Activated T-helper 2 cell treated with anti-CD3 and anti-CD28 coated beads, Interferon-gamma antibody, Interleukin-2, Interleukin-4, amounts not matched to agents 10 μg/mL and 5 μg/mL and 100 μg/mL, durations not matched to agents 14 hours and 24 hours and 36 hours (primary cell): ENCODE measurements around the gene DUS1L. TPM values are rescaled to one million over a fixed set of nuclear protein-coding genes. Genes with fewer than 3 reads are reported as not detected.

Experiments
- DNase-seq: peaks from one replicate; pipeline ENCODE4 v3.0.0; 2021; ENCODE audit warnings: low spot score
- H3K27ac Mint-ChIP-seq: one replicate; pipeline ENCODE4 v1.8.0; 2021; ENCODE audit warnings: mixed read lengths
- H3K27me3 Mint-ChIP-seq: one replicate; pipeline ENCODE4 v1.8.0; 2021; ENCODE audit warnings: low read depth, mixed read lengths
- H3K36me3 Mint-ChIP-seq: one replicate; pipeline ENCODE4 v1.8.0; 2021; ENCODE audit warnings: low read depth, mixed read lengths
- H3K4me1 Mint-ChIP-seq: one replicate; pipeline ENCODE4 v1.8.0; 2021; ENCODE audit warnings: low read depth, mixed read lengths
- H3K4me3 Mint-ChIP-seq: one replicate; pipeline ENCODE4 v1.8.0; 2021; ENCODE audit warnings: low read depth, mild to moderate bottlenecking, moderate library complexity, mixed read lengths
- H3K9me3 Mint-ChIP-seq: one replicate; pipeline ENCODE4 v1.8.0; 2021; ENCODE audit warnings: mixed read lengths
- intact Hi-C: fragments of 100-400 bp; cut with micrococcal nuclease; formaldehyde crosslinking; loops from one replicate; pipeline ENCODE4 v1.15.1; 2023
- total RNA-seq: library from RNA; stranded (reverse); gene quantifications from 2 replicates; pipeline ENCODE4 v1.2.3, GENCODE V29; 2022

Gene DUS1L
- total RNA-seq, 1 donor from 2014 or later = 154 TPM

DNA sequence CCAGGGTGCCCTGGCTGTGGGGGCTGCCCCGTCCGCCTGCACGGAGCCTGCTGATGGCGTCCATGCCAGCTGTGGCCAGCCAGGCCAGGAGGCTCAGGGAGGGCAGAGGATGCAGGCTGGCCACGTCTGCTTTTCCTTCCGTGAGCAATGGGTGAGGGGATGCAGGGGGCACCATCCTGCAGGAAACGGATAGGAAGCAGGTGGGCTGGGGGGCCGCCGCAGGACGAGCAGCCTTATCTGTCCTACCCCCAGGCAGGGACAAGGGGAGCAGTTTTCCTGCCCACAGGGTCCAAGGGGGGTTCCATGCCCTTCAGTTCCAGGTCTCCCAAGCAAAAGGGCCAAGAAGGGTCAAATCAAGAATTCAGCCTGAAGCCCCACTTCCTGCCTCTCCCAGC lies 6.8 kb downstream of the DUS1L start:
- peaks cover 16% of the 10 kb centered on the region for H3K36me3 Mint-ChIP-seq
- H3K9me3 Mint-ChIP-seq = no peaks in the 10 kb centered on the region
- H3K27ac Mint-ChIP-seq = no peak overlapping the region
- no peak overlapping the region for H3K4me3 Mint-ChIP-seq
- H3K4me1 Mint-ChIP-seq = no peaks in the 10 kb centered on the region
- DNase-seq = no peak
- intact Hi-C loops = no loop called here
- H3K27me3 Mint-ChIP-seq = no peaks in the 10 kb centered on the region

DNA sequence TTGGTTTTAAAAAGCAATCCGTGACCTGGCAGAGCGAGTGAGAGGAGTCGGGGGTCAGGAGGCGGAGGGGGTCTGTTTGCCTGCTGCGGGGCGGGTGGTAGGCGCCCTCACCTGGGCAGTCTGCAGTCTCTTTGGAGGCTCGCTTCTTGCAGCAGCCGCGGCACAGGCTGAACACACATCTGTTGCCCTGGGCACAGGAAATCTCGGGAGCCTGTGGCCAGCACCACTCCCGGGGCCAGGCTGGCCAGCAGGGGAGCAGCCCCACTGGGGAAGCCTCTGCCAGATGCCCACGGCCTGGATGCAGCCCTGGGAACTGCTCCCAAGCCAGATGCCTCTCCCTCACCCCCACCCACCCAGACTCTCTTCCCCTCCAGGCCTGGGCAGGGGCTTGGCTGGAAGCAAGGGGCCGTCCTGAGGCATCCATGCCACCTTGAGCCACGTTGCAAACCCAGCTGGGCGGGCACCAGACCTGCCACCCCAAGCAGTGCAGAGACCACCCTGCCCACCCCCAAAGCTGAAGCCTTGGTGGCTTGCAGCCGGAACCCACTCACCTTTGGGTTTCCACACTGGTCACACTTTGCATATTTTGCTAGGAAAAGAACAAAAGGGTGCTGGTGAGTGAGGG lies 7.3 kb downstream of the DUS1L start:
- no peaks in the 10 kb centered on the region for H3K4me1 Mint-ChIP-seq
- no peaks in the 10 kb centered on the region for H3K27me3 Mint-ChIP-seq
- no peak for DNase-seq
- H3K36me3 Mint-ChIP-seq = peaks cover 16% of the 10 kb centered on the region
- intact Hi-C loops = no loop called here
- H3K4me3 Mint-ChIP-seq = no peak overlapping the region
- no peaks in the 10 kb centered on the region for H3K9me3 Mint-ChIP-seq
- no peak overlapping the region for H3K27ac Mint-ChIP-seq

DNA sequence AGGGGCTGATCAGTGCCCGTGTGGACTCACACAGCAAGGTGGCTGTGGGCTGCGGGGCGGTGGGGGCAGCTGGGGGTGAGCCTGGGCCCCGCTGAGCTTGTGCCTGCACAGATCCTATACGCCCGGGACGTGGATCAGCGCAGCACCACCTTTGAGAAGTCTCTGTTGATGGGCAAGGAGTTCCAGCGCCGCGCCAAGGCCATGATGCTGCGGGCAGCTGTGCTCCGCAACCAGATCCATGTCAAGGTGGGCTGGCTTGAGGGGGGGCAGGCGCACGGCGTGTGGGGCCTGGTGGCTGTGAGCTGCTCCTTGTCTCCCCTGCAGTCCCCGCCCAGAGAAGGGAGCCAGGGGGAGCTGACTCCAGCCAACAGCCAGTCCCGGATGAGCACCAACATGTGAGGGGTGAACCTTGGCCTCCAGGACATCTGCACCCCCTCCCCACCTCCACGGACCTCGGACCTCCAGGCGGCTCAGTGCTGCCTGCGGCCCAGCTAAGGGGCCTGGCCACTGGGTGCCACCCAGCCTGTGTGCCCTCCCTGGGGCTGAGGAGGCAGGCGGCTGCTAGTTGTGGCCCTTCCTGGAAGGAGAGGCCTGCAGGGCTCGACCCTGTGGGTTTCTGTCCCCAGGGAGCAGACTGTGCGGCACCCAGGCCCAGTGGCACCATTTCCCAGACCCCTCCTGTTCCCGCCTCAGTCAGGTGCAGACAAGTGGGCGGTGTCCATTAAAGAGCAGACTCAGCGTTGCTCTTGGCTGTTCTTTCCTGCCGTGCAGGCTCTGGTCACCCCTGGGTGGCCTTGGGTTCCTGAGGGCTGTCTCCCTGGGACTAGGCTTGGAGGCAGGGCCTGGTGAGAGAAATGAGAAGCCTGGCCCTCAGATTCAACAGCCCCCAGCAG lies 8.6 kb downstream of the DUS1L start:
- DNase-seq = no peak

DNA sequence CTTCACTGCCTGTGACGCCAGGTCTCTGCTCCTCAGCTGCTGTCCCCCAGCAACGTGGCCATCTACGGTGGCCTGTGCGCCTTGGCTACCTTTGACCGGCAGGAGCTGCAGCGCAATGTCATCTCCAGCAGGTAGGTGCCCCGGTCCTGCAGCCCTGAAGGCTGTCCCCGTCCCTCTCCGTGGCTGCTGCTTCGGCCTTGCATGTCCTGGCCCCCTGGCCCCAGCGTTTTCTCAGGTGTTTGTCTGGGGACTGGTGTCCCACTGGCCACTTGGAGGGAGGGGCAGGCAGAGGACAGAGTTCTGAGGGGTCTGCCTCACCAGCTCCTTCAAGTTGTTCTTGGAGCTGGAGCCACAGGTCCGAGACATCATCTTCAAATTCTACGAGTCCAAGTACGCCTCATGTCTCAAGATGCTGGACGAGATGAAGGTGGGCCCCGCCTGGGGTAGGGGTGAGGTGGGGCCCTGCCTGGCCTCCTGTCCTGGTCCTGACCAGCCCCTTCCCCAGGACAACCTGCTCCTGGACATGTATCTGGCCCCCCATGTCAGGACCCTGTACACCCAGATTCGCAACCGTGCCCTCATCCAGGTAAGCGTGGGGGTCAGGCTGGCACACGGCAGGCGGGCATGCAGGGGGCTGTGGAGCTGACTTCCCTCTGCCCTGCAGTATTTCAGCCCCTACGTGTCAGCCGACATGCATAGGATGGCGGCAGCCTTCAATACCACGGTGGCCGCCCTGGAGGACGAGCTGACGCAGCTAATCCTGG lies 9.5 kb downstream of the DUS1L start:
- Mint-ChIP-seq H3K9me3 (no peaks in the 10 kb centered on the region), H3K36me3 (peaks cover 16% of the 10 kb centered on the region), H3K4me1 (no peaks in the 10 kb centered on the region), H3K27ac (no peak overlapping the region), H3K4me3 (no peak overlapping the region), H3K27me3 (no peaks in the 10 kb centered on the region)
- intact Hi-C loops = no loop called here
- no peak for DNase-seq

More for the DNA sequence above, 8.6 kb downstream of the DUS1L start:
- Mint-ChIP-seq H3K27me3 (no peaks in the 10 kb centered on the region), H3K9me3 (no peaks in the 10 kb centered on the region), H3K27ac (no peak overlapping the region), H3K4me3 (no peak overlapping the region), H3K4me1 (no peaks in the 10 kb centered on the region), H3K36me3 (peaks cover 16% of the 10 kb centered on the region)
- intact Hi-C loops = no loop called here

DNA sequence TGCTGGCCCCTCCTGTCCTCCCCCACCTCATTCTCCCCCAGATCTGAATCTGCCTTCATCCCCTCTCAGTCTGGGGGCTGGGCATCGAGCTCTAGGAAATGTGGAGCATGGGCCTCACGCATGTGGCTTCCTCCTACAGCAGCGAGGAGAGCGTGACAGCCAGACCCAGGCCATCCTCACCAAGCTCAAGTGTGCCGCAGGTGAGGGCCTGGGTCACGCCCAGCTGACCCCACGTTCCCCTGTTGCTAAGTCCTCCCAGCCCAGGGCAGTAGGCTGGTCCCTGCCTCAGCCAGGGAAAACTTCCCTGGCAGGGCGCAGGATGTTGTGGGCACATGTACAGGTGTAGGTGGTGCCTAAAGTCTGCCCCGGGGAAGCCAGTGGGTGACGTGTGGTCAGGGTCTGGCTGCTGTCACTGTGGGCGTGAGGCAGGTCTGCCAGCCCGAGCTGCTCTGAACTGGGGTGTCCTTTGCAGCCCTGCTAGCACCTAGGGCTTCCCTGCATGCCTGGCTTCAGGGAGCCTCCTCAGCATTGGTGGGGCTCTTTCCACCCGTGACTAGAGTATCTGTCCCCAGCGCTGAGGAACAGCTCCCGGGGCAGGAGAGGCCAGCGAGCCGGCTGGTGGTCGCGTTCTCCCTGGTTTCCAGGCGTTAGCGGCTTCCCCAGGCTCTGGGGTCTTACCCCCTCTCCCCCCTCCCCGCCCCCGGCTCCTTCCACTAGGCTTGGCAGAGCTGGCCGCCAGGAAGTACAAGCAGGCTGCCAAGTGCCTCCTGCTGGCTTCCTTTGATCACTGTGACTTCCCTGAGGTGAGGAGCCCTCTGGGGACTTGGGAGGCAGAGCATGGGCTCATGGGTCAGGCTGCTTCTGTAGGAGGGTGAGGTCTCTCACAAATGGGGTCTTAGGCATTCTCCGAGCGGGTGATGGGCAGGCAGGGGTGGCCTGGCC lies 10.3 kb downstream of the DUS1L start:
- no peaks in the 10 kb centered on the region for H3K27me3 Mint-ChIP-seq
- no peaks in the 10 kb centered on the region for H3K9me3 Mint-ChIP-seq
- peaks cover 3% of the 10 kb centered on the region for H3K4me1 Mint-ChIP-seq
- no peak for DNase-seq
- H3K36me3 Mint-ChIP-seq = peaks cover 22% of the 10 kb centered on the region
- H3K27ac Mint-ChIP-seq = no peak overlapping the region
- intact Hi-C loops = no loop called here
- peak overlapping the region; percentile 39 for H3K4me3 Mint-ChIP-seq

DNA sequence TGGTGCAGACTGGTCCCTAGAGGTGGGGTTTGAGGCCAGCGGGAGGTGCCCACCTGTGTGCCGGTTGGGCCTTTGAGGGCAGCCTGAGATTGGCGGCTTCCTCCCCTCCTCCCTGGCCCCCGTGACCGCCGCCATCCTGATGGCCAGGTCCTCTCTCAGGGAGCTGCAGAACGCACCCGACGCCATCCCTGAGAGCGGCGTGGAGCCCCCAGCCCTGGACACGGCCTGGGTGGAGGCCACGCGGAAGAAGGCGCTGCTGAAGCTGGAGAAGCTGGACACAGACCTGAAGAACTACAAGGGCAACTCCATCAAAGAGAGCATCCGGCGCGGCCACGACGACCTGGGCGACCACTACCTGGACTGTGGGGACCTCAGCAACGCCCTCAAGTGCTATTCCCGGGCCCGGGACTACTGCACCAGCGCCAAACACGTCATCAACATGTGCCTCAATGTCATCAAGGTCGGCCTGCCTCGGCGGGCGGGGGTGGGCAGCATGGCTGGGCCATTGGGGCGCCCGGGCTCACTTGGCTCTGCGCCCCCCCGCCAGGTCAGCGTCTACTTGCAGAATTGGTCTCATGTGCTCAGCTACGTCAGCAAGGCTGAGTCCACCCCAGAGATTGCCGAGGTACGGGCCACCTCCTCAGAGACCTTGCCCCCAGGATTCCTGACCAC lies 11.1 kb downstream of the DUS1L start:
- H3K4me1 Mint-ChIP-seq = peaks cover 3% of the 10 kb centered on the region
- no peak for DNase-seq
- no peaks in the 10 kb centered on the region for H3K9me3 Mint-ChIP-seq
- intact Hi-C loops = no loop called here
- H3K27ac Mint-ChIP-seq = no peak overlapping the region
- H3K4me3 Mint-ChIP-seq = peak overlapping the region; percentile 39
- H3K27me3 Mint-ChIP-seq = no peaks in the 10 kb centered on the region
- H3K36me3 Mint-ChIP-seq = peaks cover 17% of the 10 kb centered on the region

DNA sequence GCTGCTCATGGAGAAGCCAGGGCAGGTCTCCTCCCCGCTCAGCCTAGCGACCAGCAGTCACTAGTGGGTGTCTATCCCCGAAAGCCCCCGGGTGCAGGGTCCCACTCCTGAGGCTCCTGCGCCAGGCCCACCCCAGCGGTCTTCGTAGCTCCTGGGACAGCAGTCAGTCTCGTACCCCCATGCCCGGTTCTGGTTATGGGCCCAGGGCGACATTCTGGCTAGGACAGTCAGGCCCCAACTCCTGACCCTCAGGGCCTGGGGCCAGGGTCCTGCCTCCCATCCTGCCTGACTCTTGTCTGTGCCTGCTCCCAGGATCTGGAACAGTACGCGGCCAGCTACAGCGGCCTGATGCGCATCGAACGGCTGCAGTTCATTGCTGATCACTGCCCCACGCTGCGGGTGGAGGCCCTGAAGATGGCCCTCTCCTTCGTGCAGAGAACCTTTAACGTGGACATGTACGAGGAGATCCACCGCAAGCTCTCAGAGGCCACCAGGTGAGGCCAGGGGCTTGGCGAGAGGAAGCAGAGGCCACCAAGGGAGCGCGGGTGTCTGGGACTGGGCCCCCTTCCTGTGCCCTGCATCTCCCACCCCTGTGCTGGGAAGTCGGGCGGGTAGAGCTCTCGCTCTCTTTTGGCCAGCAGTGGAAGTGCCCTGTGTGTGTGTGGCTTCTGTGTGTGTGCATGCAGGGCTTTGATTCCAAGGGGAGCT lies 11.9 kb downstream of the DUS1L start:
- Mint-ChIP-seq H3K27ac (no peak overlapping the region), H3K9me3 (no peaks in the 10 kb centered on the region), H3K27me3 (no peaks in the 10 kb centered on the region), H3K4me3 (peak overlapping the region; percentile 76), H3K4me1 (peaks cover 3% of the 10 kb centered on the region), H3K36me3 (peaks cover 15% of the 10 kb centered on the region)
- intact Hi-C loops = no loop called here
- no peak for DNase-seq

DNA sequence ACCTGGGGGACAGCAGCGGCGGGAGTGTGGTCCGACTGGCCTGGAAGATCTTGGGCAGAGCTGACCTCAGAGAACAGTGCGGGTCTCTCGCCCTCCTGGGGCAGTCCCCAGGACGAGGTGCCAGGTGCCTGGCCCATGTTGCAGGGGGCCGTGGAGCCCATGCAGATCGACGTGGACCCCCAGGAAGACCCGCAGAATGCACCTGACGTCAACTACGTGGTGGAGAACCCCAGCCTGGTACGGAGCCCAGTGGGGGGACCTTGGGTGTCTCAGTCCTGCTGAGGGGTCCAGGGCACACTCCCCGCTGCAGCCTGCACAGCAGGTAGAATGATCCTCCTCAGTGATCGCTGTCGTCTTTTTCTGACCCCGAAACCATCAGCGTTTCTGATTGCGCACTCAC lies 12.5 kb downstream of the DUS1L start:
- Mint-ChIP-seq H3K36me3 (peaks cover 15% of the 10 kb centered on the region), H3K27ac (no peak overlapping the region), H3K9me3 (no peaks in the 10 kb centered on the region), H3K4me3 (peak overlapping the region; percentile 76), H3K4me1 (peaks cover 3% of the 10 kb centered on the region), H3K27me3 (no peaks in the 10 kb centered on the region)
- intact Hi-C loops = no loop called here
- no peak for DNase-seq

DNA sequence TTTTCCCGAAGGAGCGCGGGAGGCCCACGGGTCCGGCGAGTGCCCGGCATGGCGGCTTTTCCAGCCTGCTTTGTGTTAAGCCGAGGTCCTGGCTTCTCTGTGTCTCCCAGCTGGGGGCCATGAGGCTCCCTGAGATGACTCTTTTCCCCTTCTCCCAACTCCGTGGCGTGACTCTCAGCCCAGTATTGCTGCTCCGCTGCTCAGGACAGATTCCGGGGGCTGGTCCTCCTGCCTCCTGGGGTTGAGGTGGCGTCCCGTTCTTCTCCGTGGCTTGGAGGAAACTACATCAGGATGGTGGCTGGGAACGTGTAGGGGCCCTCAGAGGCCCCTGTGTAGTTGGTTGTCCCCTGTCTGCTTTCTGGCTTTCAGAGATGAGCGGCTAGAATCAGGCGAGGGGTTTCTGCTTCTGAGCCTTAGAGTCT lies 13.0 kb downstream of the DUS1L start:
- intact Hi-C loops = no loop called here
- no peak for DNase-seq
- peaks cover 3% of the 10 kb centered on the region for H3K4me1 Mint-ChIP-seq
- H3K27ac Mint-ChIP-seq = no peak overlapping the region
- H3K4me3 Mint-ChIP-seq = peak overlapping the region; percentile 76
- H3K27me3 Mint-ChIP-seq = no peaks in the 10 kb centered on the region
- H3K9me3 Mint-ChIP-seq = no peaks in the 10 kb centered on the region
- H3K36me3 Mint-ChIP-seq = peaks cover 11% of the 10 kb centered on the region

DNA sequence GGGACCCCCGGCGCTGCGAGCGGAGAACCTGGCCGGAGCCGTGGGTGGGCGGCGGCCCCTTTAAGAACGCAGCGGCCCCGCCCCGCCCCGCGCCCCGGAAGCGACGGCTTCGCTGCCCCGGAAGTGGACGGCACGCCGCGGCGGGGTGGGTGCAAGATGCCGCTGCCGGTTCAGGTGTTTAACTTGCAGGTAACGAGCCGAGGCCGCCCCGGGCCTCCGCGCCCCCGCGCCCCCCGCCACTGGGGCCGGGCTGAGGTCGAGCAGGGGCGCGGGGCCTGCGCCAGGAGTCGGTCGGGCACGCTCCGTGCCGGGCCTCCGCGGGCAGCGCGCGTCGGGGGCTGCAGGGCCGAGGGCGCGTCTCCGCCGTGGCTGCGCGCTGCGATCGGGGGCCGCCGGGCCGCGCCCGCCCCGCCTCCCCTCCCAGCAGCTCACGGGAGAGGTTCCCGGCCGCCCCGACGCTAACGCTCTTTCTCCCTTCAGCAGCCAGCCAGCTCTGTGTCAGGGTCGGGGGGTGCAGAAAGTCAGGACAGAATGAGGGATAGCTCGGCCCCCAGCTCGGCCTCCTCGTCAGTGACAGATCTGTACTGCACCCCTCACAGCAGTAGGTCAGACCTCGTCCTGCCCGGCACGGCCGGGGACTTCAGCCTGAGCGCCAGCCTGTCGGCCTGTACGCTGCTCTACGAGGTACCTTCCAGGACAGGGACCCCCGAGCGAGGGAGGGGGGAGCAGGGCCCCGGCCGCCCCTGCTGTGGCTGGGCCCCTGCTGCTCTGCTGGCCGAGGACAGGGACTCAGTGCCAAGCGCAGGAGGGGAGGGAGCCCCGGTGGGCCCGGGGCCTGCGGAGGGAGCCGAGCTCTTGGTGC lies 13.6 kb downstream of the DUS1L start, which contains the start of the genes GPS1 and RFNG:
Gene GPS1 (plus strand): TSS at position 123 of the 862 bp plus-strand sequence. CDS start 34 bp downstream, at position 157.
Gene RFNG (minus strand): TSS at position 36 of the 862 bp plus-strand sequence. CDS start 45 bp downstream, outside the sequence.
- H3K9me3 Mint-ChIP-seq = no peaks in the 10 kb centered on the region

More for the DNA sequence above, 13.6 kb downstream of the DUS1L start, which contains the start of the genes GPS1 and RFNG:
- peak; percentile 73 for DNase-seq
- Mint-ChIP-seq H3K36me3 (peaks cover 10% of the 10 kb centered on the region), H3K4me3 (peak within 1 kb of the TSS; percentile 87), H3K27me3 (no peaks in the 10 kb centered on the region), H3K4me1 (peaks cover 7% of the 10 kb centered on the region), H3K27ac (peak within 1 kb of the TSS; percentile 76)
- intact Hi-C loops = no loop called here
